Hepatocyte (in vitro differentiated cells): ENCODE data around the gene PAM. TPM values are rescaled to one million over a fixed set of nuclear protein-coding genes. Genes with fewer than 3 reads are reported as not detected.
A peak's percentile ranks its signal among the peaks of the same experiment; 100 is the strongest.

Experiments used
- DNase-seq: peaks from one replicate; pipeline ENCODE4 v3.0.0-alpha.2; 2016; ENCODE audit warnings: low spot score
- H2AFZ ChIP-seq: fragments of 200-600 bp; sonication (generic); 2 replicates; pipeline ENCODE4 v1.6.0; 2016; ENCODE audit warnings: antibody characterized with exemption, mild to moderate bottlenecking
- H3K27ac ChIP-seq: fragments of 200-600 bp; sonication (generic); 2 replicates; pipeline ENCODE4 v1.5.1; 2016; ENCODE audit warnings: mild to moderate bottlenecking
- H3K27me3 ChIP-seq: fragments of 200-600 bp; sonication (generic); 2 replicates; pipeline ENCODE4 v1.6.1; 2016
- H3K36me3 ChIP-seq: fragments of 200-600 bp; sonication (generic); replicated peaks from 2 replicates; pipeline ENCODE4 v1.5.1; 2016; ENCODE audit warnings: low read depth; ENCODE audit not compliant: insufficient read depth
- H3K4me1 ChIP-seq: fragments of 200-600 bp; sonication (generic); 2 replicates; pipeline ENCODE4 v1.5.1; 2016; ENCODE audit warnings: mild to moderate bottlenecking, moderate library complexity; ENCODE audit not compliant: insufficient read depth
- H3K4me2 ChIP-seq: fragments of 200-600 bp; sonication (generic); 2 replicates; pipeline ENCODE4 v1.6.0; 2016
- H3K4me3 ChIP-seq: fragments of 200-600 bp; sonication (generic); 2 replicates; pipeline ENCODE4 v1.5.1; 2016; ENCODE audit warnings: mild to moderate bottlenecking
- H3K79me2 ChIP-seq: fragments of 200-600 bp; sonication (generic); 2 replicates; pipeline ENCODE4 v1.6.0; 2017; ENCODE audit warnings: mild to moderate bottlenecking
- H3K9me2 ChIP-seq: fragments of 200-600 bp; sonication (generic); replicated peaks from 2 replicates; pipeline ENCODE4 v1.6.0; 2017; ENCODE audit warnings: mild to moderate bottlenecking; ENCODE audit not compliant: insufficient read depth
- H3K9me3 ChIP-seq: fragments of 200-600 bp; sonication (generic); 2 replicates; pipeline ENCODE4 v1.5.1; 2016; ENCODE audit warnings: low read depth, mild to moderate bottlenecking
- H4K20me1 ChIP-seq: fragments of 200-600 bp; sonication (generic); 2 replicates; pipeline ENCODE4 v1.6.0; 2016; ENCODE audit warnings: mild to moderate bottlenecking; ENCODE audit not compliant: insufficient read depth, poor library complexity, severe bottlenecking
- CTCF ChIP-seq: fragments of 200-600 bp; sonication (generic); IDR thresholded peaks from 2 replicates; pipeline ENCODE4 v1.5.1; 2016; ENCODE audit warnings: antibody characterized with exemption, mild to moderate bottlenecking; ENCODE audit not compliant: poor library complexity
- EZH2 ChIP-seq: fragments of 200-600 bp; sonication (generic); IDR thresholded peaks from 2 replicates; pipeline ENCODE4 v1.6.1; 2016; ENCODE audit warnings: antibody characterized with exemption, mild to moderate bottlenecking, borderline replicate concordance
- EZH2phosphoT487 ChIP-seq: fragments of 200-600 bp; sonication (generic); IDR thresholded peaks from one replicate; pipeline ENCODE4 v1.6.1; 2018; ENCODE audit warnings: antibody characterized with exemption, mild to moderate bottlenecking, low read depth, moderate library complexity; ENCODE audit not compliant: unreplicated experiment, severe bottlenecking
- WGBS: methylation state at CpG from one replicate; pipeline ENCODE4 v1.1.6; 2016; ENCODE audit warnings: low lambda C conversion rate; ENCODE audit errors: missing lambda C conversion rate; 5-methylcytosine and 5-hydroxymethylcytosine counted together
- polyA plus RNA-seq: library from polyadenylated mRNA; unstranded; fragments of >200 nt; fragmentation: Nextera tagmentation; extraction: Ambion mirVana; gene quantifications from 2 replicates; pipeline ENCODE4 v1.2.1, GENCODE V29; 2016
- total RNA-seq: library from RNA; depleted of rRNA; stranded (reverse); fragments of >200 nt; gene quantifications from 2 replicates; pipeline ENCODE4 v1.2.3, GENCODE V29; 2014

The PAM gene
- total and polyA plus RNA-seq, 2 experiments from 2014 or later = 118 to 158 TPM

- Histone ChIP-seq H2AFZ (no peak overlapping the region), H4K20me1 (no peaks in the 10 kb centered on the region), H3K9me3 (no peaks in the 10 kb centered on the region), H3K4me3 (no peak overlapping the region), H3K79me2 (peaks cover 12% of the 10 kb centered on the region), H3K36me3 (no peaks in the 10 kb centered on the region), H3K4me1 (no peaks in the 10 kb centered on the region), H3K27me3 (no peaks in the 10 kb centered on the region), H3K9me2 (no peaks in the 10 kb centered on the region), H3K4me2 (no peak overlapping the region), H3K27ac (no peak overlapping the region)
- TF ChIP-seq EZH2phosphoT487 (no peak), EZH2 (no peak), CTCF (no peak)
- WGBS = 97% methylated on average over 2 of the region's 2 CpGs
- no peak for DNase-seq
Measured at GRCh38 chr5:102788788-102789187, 33.7 kb downstream of the PAM start.

GRCh38 chr5:102789469-102789868 is 34.4 kb downstream of the PAM start:
- H3K36me3 ChIP-seq = no peaks in the 10 kb centered on the region
- H3K27ac ChIP-seq = no peak overlapping the region
- H3K4me3 ChIP-seq = no peak overlapping the region
- H4K20me1 ChIP-seq = no peaks in the 10 kb centered on the region
- no peaks in the 10 kb centered on the region for H3K4me1 ChIP-seq
- no peak overlapping the region for H3K4me2 ChIP-seq
- peaks cover 12% of the 10 kb centered on the region for H3K79me2 ChIP-seq
- no peaks in the 10 kb centered on the region for H3K9me3 ChIP-seq
- H3K9me2 ChIP-seq = no peaks in the 10 kb centered on the region
- no peaks in the 10 kb centered on the region for H3K27me3 ChIP-seq
- TF ChIP-seq CTCF = no peak
- TF ChIP-seq EZH2phosphoT487 = no peak
- no peak for TF ChIP-seq EZH2
- DNase-seq = no peak
- no peak overlapping the region for H2AFZ ChIP-seq
- 90% methylated on average over 4 of the region's 4 CpGs for WGBS

- DNase-seq = no peak
- H4K20me1 ChIP-seq = no peaks in the 10 kb centered on the region
- H3K36me3 ChIP-seq = no peaks in the 10 kb centered on the region
- no peaks in the 10 kb centered on the region for H3K27me3 ChIP-seq
- no peaks in the 10 kb centered on the region for H3K9me2 ChIP-seq
- peaks cover 3% of the 10 kb centered on the region for H3K4me1 ChIP-seq
- H3K4me3 ChIP-seq = no peak overlapping the region
- no peak overlapping the region for H3K27ac ChIP-seq
- H3K4me2 ChIP-seq = no peak overlapping the region
- H2AFZ ChIP-seq = no peak overlapping the region
- H3K9me3 ChIP-seq = no peaks in the 10 kb centered on the region
- peaks cover 12% of the 10 kb centered on the region for H3K79me2 ChIP-seq
- TF ChIP-seq EZH2 (no peak), EZH2phosphoT487 (no peak), CTCF (no peak)
Measured at GRCh38 chr5:102790748-102791147, 35.6 kb downstream of the PAM start.

GRCh38 chr5:102792705-102793104 is 37.6 kb downstream of the PAM start:
- H4K20me1 ChIP-seq = no peaks in the 10 kb centered on the region
- no peak for DNase-seq
- H3K4me2 ChIP-seq = no peak overlapping the region
- WGBS = 81% methylated on average over 1 of the region's 1 CpG
- H3K79me2 ChIP-seq = peaks cover 6% of the 10 kb centered on the region
- no peaks in the 10 kb centered on the region for H3K36me3 ChIP-seq
- H3K4me3 ChIP-seq = no peak overlapping the region
- TF ChIP-seq CTCF = peak; percentile 27
- no peak for TF ChIP-seq EZH2phosphoT487
- no peak for TF ChIP-seq EZH2
- H3K27me3 ChIP-seq = no peaks in the 10 kb centered on the region
- no peaks in the 10 kb centered on the region for H3K9me3 ChIP-seq
- no peak overlapping the region for H3K27ac ChIP-seq
- no peaks in the 10 kb centered on the region for H3K9me2 ChIP-seq
- H3K4me1 ChIP-seq = peaks cover 3% of the 10 kb centered on the region
- no peak overlapping the region for H2AFZ ChIP-seq
